ENCODE measurements around the gene RBCK1.

DNA sequence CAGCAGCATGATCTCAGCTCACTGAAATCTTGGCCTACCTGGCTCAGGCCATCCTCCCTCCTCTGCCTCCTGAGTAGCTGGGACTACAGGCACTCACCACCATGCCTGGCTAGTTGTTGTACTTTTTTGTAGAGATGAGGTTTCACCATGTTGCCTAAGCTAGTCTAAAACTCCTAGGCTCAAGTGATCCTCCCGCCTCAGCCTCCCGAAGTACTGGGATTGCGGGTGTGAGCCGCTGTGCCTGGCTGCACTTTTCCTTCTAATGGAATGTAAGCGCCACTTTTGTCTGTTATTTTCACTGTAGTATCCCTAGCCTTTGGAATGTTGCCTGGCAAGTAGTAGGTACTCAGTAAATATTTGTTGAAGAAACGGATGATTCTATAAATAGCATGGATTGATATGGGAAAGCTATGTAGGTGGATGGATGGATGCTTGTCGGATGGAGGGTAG lies 37.9 kb upstream of the RBCK1 start:
- TF ChIP-seq EZH2 (IDR thresholded peaks at IDR 0.05; ENCODE audit: insufficient read depth, poor library complexity, severe bottlenecking) (no peak), EZH2phosphoT487 (IDR thresholded peaks at IDR 0.05; ENCODE audit: insufficient read depth, low read depth) (no peak)

Measured in GM23248 (cell line).